Adrenal gland (tissue), 5 donors: ENCODE results near the gene LHX4.

ENCODE experiments used
- CTCF ChIP-seq, 6 experiments: fragments of 450-650 bp in 4 of 6; fragments of 200-600 bp in 2 of 6; sonication (generic) in 1 of 6; IDR thresholded peaks; 1 replicate in 5 of 6; 2 replicates in 1 of 6; pipeline versions ENCODE4 v1.5.1 to v1.8.0; 2016 to 2021; ENCODE audit warnings: antibody characterized with exemption in 6 of 6, mild to moderate bottlenecking in 2 of 6, moderate library complexity in 1 of 6
- POLR2A ChIP-seq, 2 donors: fragments of 450-650 bp; IDR thresholded peaks; one replicate each; pipeline ENCODE4 v1.6.1; 2017; ENCODE audit warnings: antibody characterized with exemption in 2 of 2, mild to moderate bottlenecking in 2 of 2, moderate library complexity in 1 of 2
- donor health status: DM: no; HTN: no; CAD: no.

- TF ChIP-seq CTCF (IDR thresholded peaks at IDR 0.05), result no peak
- no peak for TF ChIP-seq POLR2A (IDR thresholded peaks at IDR 0.05)
Measured at GRCh38 chr1:180225403-180225802, 4.7 kb upstream of the LHX4 start.
